Upper lobe of left lung (tissue), 6 donors: ENCODE data around the gene RASA3. TPM values are rescaled to one million over a fixed set of nuclear protein-coding genes. Genes with fewer than 3 reads are reported as not detected.

ENCODE experiments used
- ATAC-seq, 2 donors: fragments of 200-7000 bp; cut with Tn5 transposase; one replicate each; pipeline ENCODE4 v1.9.1; 2022; ENCODE audit warnings: mild to moderate bottlenecking in 2 of 2, moderate library complexity in 2 of 2; ENCODE audit not compliant: low FRiP score in 2 of 2
- DNase-seq, 2 donors: peaks; one replicate each; pipeline ENCODE4 v3.0.0-alpha.2; 2019 to 2020
- H3K27ac ChIP-seq, 4 donors: fragments of 200-600 bp; sonication (generic); one replicate each; pipeline ENCODE4 v1.5.1; 2016 to 2019
- H3K27me3 ChIP-seq, 4 donors: fragments of 200-600 bp; sonication (generic); one replicate each; pipeline ENCODE4 v1.5.1; 2017 to 2019
- H3K36me3 ChIP-seq, 4 donors: fragments of 200-600 bp; sonication (generic); one replicate each; pipeline ENCODE4 v1.5.1; 2016 to 2019
- H3K4me1 ChIP-seq, 4 donors: fragments of 200-600 bp; sonication (generic); one replicate each; pipeline ENCODE4 v1.5.1; 2018 to 2019
- H3K4me3 ChIP-seq, 4 donors: fragments of 200-600 bp; sonication (generic); one replicate each; pipeline ENCODE4 v1.5.1; 2017 to 2019; ENCODE audit warnings: mild to moderate bottlenecking in 2 of 4, moderate library complexity in 1 of 4
- H3K9me3 ChIP-seq, 4 donors: fragments of 200-600 bp; sonication (generic); one replicate each; pipeline ENCODE4 v1.5.1; 2018 to 2019
- EP300 ChIP-seq, 4 donors: sonication (generic); formaldehyde crosslinking; IDR thresholded peaks; one replicate each; pipeline ENCODE4 v1.5.1; 2017; ENCODE audit warnings: antibody characterized with exemption in 4 of 4, control low read depth in 2 of 4
- POLR2A ChIP-seq, 4 donors: fragments of 450-650 bp; IDR thresholded peaks; one replicate each; pipeline ENCODE4 v1.5.1; 2016 to 2017; ENCODE audit warnings: antibody characterized with exemption in 4 of 4, mild to moderate bottlenecking in 2 of 4
- POLR2AphosphoS5 ChIP-seq, 2 donors: sonication (generic); formaldehyde crosslinking; IDR thresholded peaks; one replicate each; pipeline ENCODE4 v1.5.1; 2017; ENCODE audit warnings: antibody characterized with exemption in 2 of 2
- WGBS, 2 donors: methylation state at CpG; one replicate each; pipeline ENCODE4 v1.1.5; 2017 to 2018; 5-methylcytosine and 5-hydroxymethylcytosine counted together
- total RNA-seq, 6 donors: library from RNA; depleted of rRNA in 4 of 6; stranded (reverse); fragments of >200 nt in 4 of 6; gene quantifications; one replicate each; pipeline versions ENCODE4 v1.1.0 to v1.2.1, GENCODE V29; 2016 to 2021
- TF ChIP-seq, protein P1 (sequence below), 6 experiments: fragments of 450-650 bp in 4 of 6; fragments of 200-600 bp in 2 of 6; sonication (generic) in 2 of 6; IDR thresholded peaks; one replicate each; pipeline ENCODE4 v1.5.1; 2016 to 2019; ENCODE audit warnings: antibody characterized with exemption in 6 of 6
- donor health status: DM: no; HTN: no; CAD: no; lungs with moderate emphysema.
- donor health status: DM: no; HTN: yes; CAD: no; lungs with severe emphysema.

The RASA3 gene
- total RNA-seq, 6 donors from 2014 or later = 11.4 to 52.4 (median 18.4) TPM

DNA sequence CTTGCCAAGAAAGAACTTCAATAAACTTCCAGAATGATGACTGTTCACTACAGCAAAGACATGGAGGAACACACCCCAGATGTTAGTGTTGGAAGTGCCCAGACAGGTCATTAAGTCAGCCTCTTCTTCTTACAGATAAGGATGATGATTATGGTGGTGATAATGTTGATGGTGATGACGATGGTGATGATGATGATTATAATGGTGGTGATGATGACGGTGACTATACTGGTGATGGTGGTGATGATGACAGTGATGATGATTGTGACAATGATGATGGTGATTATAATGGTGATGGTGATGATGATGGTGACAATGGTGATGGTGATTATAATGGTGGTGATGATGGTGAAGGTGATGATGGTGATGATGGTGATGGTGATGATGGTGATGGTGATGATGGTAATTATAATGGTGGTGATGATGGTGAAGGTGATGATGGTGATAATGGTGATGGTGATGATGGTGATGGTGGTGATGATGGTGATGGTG is 167.0 kb downstream of the RASA3 start:
- H3K4me1 ChIP-seq = peaks cover 0 to 5% (median 1%) of the 10 kb centered on the region in 4 donors
- no peak for TF ChIP-seq POLR2AphosphoS5 (IDR thresholded peaks at IDR 0.05)
- TF ChIP-seq EP300 (IDR thresholded peaks at IDR 0.05) = no peak
- TF ChIP-seq, protein P1, sequence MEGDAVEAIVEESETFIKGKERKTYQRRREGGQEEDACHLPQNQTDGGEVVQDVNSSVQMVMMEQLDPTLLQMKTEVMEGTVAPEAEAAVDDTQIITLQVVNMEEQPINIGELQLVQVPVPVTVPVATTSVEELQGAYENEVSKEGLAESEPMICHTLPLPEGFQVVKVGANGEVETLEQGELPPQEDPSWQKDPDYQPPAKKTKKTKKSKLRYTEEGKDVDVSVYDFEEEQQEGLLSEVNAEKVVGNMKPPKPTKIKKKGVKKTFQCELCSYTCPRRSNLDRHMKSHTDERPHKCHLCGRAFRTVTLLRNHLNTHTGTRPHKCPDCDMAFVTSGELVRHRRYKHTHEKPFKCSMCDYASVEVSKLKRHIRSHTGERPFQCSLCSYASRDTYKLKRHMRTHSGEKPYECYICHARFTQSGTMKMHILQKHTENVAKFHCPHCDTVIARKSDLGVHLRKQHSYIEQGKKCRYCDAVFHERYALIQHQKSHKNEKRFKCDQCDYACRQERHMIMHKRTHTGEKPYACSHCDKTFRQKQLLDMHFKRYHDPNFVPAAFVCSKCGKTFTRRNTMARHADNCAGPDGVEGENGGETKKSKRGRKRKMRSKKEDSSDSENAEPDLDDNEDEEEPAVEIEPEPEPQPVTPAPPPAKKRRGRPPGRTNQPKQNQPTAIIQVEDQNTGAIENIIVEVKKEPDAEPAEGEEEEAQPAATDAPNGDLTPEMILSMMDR (IDR thresholded peaks at IDR 0.05) = no peak
- no peak for TF ChIP-seq POLR2A (IDR thresholded peaks at IDR 0.05)
- H3K27me3 ChIP-seq = no peaks in the 10 kb centered on the region
- H3K9me3 ChIP-seq = no peaks in the 10 kb centered on the region
- no peak overlapping the region for H3K27ac ChIP-seq
- WGBS, 2 donors = 92% methylated on average over 2 of the region's 2 CpGs
- ATAC-seq = no peak
- DNase-seq = no peak
- no peaks in the 10 kb centered on the region for H3K36me3 ChIP-seq
- H3K4me3 ChIP-seq = no peak overlapping the region

DNA sequence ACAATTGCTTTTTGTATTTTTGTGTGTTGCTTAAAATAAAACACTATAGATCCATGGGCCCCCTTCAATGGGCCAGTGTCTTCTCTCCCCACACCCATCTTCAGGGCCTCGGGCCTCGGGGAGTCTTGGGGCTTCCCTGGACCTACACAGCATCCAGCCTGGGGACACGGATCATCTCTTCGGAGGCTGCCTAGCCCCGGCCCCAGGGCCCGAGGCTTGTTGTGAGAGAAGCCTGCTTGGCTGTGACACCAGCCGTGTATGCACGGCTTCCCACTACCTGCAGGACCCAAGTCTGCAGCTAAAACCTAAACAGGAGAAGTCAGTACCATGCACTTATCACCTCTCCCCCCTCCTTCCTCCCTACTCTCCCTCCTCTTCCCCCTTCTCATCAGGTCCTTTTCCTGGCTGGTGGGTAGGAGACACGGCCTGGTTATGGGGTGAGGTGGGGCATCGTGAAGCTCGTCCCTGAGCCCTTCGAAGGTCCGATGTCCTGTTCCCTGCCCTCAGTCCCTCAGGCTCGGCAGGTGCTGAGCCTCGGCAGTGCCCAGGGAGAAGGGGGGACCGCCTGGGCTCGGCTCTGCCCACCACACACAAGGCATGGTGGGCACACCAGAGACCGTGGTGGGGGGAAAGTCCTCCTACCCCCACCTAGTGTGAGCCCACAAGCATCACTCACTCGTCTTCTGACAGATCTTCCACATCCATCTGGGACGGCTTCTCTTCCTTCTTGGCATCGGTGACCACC is 168.0 kb downstream of the RASA3 start:
- no peaks in the 10 kb centered on the region for H3K36me3 ChIP-seq
- WGBS, 2 donors = 90 to 94% methylated on average over 15 to 21 of the region's 21 CpGs
- no peak overlapping the region for H3K27ac ChIP-seq
- no peak overlapping the region for H3K4me3 ChIP-seq
- no peak for TF ChIP-seq POLR2AphosphoS5 (IDR thresholded peaks at IDR 0.05)
- TF ChIP-seq POLR2A (IDR thresholded peaks at IDR 0.05) = no peak
- TF ChIP-seq EP300 (IDR thresholded peaks at IDR 0.05) = no peak
- TF ChIP-seq, protein P1 (IDR thresholded peaks at IDR 0.05) = no peak
- peaks cover 0 to 3% (median under 1%) of the 10 kb centered on the region in 4 donors for H3K4me1 ChIP-seq
- ATAC-seq = peak in 1 of 2 donors; percentile 20
- no peaks in the 10 kb centered on the region for H3K27me3 ChIP-seq
- H3K9me3 ChIP-seq = peaks cover 0 to 8% (median 0%) of the 10 kb centered on the region in 4 donors
- peak in 1 of 2 donors; percentile 60 for DNase-seq

DNA sequence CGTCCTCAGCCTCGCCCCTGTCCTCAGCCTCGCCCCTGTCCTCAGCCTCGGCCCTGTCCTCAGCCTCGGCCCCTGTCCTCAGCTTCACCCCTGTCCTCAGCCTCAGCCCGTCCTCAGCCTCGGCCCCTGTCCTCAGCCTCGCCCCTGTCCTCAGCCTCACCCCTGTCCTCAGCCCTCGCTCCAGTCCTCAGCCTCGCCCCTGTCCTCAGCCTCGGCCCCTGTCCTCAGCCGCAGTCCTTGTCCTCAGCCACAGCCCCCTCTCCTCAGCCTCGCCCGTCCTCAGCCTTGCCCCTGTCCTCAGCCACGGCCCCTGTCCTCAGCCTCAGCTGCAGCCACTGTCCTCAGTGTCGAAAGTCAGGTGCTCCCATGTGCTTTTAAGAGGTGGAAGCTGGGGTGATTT is 169.0 kb downstream of the RASA3 start:
- ATAC-seq = no peak
- no peak overlapping the region for H3K27ac ChIP-seq

DNA sequence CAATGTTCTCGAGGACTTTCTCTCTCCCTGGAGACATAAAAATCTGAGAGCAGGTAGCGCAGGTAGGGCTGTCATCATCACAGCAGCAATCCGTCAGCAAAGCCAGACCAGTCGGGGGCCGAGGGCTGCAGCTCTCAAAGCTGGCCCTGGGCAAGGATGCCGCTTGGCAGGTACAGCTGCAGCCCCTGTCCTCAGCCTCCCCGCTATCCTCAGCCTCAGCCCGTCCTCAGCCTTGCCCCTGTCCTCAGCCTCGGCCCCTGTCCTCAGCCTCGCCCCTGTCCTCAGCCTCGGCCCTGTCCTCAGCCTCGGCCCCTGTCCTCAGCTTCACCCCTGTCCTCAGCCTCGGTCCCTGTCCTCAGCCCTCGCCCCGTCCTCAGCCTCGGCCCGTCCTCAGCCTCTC is 169.4 kb downstream of the RASA3 start:
- Histone ChIP-seq H3K9me3 (peaks cover 0 to 13% (median 0%) of the 10 kb centered on the region in 4 donors), H3K27ac (no peak overlapping the region), H3K27me3 (no peaks in the 10 kb centered on the region), H3K4me3 (no peak overlapping the region), H3K4me1 (no peaks in the 10 kb centered on the region), H3K36me3 (no peaks in the 10 kb centered on the region)
- ATAC-seq = no peak
- TF ChIP-seq POLR2A (IDR thresholded peaks at IDR 0.05) (no peak), POLR2AphosphoS5 (IDR thresholded peaks at IDR 0.05) (no peak), EP300 (IDR thresholded peaks at IDR 0.05) (no peak)
- TF ChIP-seq, protein P1 (IDR thresholded peaks at IDR 0.05) = no peak
- WGBS, 2 donors = 81 to 89% methylated on average over 10 to 15 of the region's 17 CpGs
- DNase-seq = peak in 1 of 2 donors; percentile 54

More for the DNA sequence above, 169.0 kb downstream of the RASA3 start:
- peaks cover 0 to 13% (median 0%) of the 10 kb centered on the region in 4 donors for H3K9me3 ChIP-seq
- H3K36me3 ChIP-seq = no peaks in the 10 kb centered on the region
- no peaks in the 10 kb centered on the region for H3K4me1 ChIP-seq
- H3K27me3 ChIP-seq = no peaks in the 10 kb centered on the region
- peak in 1 of 2 donors; percentile 50 for DNase-seq
- TF ChIP-seq, protein P1 (IDR thresholded peaks at IDR 0.05) = no peak
- no peak overlapping the region for H3K4me3 ChIP-seq
- WGBS, 2 donors = 82 to 95% methylated on average over 14 to 16 of the region's 16 CpGs
